HEK293 (cell line): ENCODE measurements around the gene PLCL2.

Experiments used
- PRDM1 ChIP-seq: fragments of 450-650 bp; formaldehyde crosslinking; IDR thresholded peaks from 2 replicates; pipeline ENCODE4; 2016; ENCODE audit warnings: missing biosample characterization, missing genetic modification characterization
- ZNF16 ChIP-seq: fragments of 450-650 bp; formaldehyde crosslinking; IDR thresholded peaks from 2 replicates; pipeline ENCODE4 v1.5.1; 2016; ENCODE audit warnings: low read depth, missing biosample characterization, missing genetic modification characterization
- ZNF561 ChIP-seq: fragments of 450-650 bp; IDR thresholded peaks from 2 replicates; pipeline ENCODE4 v1.5.1; 2018; ENCODE audit warnings: missing biosample characterization, missing genetic modification characterization, borderline replicate concordance

- no peak for TF ChIP-seq ZNF16 (tag by site-specific recombination)
- no peak for TF ChIP-seq ZNF561
- TF ChIP-seq PRDM1 (tag by site-specific recombination): no peak
These were observed 44.6 kb downstream of the PLCL2 start for GRCh38 chr3:16929311-16929710.
